ENCODE data around the gene VEGFC. TPM values are rescaled to one million over a fixed set of nuclear protein-coding genes. Genes with fewer than 3 reads are reported as not detected.

The VEGFC gene
- total RNA-seq, 1 experiment from 2014 or later = 11.1 TPM

DNA sequence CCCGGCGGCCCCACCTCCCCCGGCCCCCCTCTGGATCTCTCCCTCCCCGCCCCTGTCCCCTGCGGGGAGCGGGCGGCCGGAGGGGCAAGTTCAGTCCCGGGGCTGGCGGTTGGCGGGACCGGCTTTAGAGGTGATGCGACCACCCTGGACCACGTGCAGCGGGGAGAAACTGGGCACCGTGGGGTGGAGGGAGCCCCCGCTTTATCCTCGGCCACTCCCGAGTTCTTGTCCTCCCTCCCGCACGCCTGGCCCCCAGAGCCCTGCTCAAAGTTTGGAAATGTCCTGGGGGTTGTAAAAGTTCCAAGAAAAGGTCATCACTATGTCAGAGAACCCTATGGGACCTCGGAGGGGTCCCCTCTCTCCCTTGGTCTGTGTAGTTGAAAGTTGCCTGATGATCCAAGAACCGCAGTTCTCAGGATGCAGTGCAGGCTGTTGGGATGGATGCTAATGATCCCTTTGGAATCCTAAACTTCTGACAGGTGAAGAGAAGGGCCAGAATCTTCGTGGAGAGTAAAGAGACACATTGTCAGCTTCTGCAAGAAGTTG, 411 bp upstream of the VEGFC start:
- Mint-ChIP-seq H3K36me3 (ENCODE audit: insufficient read depth, unreplicated experiment) (no peaks in the 10 kb centered on the region), H3K9me3 (ENCODE audit: unreplicated experiment) (no peaks in the 10 kb centered on the region), H3K4me1 (ENCODE audit: insufficient read depth, unreplicated experiment) (peaks cover 34% of the 10 kb centered on the region), H3K4me3 (ENCODE audit: unreplicated experiment) (peak overlapping the region; percentile 85), H3K27ac (ENCODE audit: low read depth, unreplicated experiment) (peak overlapping the region; percentile 29), H3K27me3 (ENCODE audit: insufficient read depth, unreplicated experiment) (no peaks in the 10 kb centered on the region)
- no TSS peak for BruUV-seq (replicated peaks)
- DNase-seq (ENCODE audit: unreplicated experiment) = no peak
- ChIA-PET POLR2A (interaction anchor here (1.0 to 2.5 kb wide), 5 partner anchors 11 to 262 kb away, joined by 4 to 25 read pairs (median 8); no protein-coding TSS in a partner anchor), CTCF (interaction anchor here (0.6 to 4.3 kb wide), 10 partner anchors 9 to 415 kb away, joined by 3 to 31 read pairs (median 5); no protein-coding TSS in a partner anchor)
- intact Hi-C loops (cut with micrococcal nuclease) = loop anchor here (5.0 kb wide), 2 partner anchors 351 to 544 kb away; no protein-coding TSS in a partner anchor
- TF ChIP-seq, protein P1, sequence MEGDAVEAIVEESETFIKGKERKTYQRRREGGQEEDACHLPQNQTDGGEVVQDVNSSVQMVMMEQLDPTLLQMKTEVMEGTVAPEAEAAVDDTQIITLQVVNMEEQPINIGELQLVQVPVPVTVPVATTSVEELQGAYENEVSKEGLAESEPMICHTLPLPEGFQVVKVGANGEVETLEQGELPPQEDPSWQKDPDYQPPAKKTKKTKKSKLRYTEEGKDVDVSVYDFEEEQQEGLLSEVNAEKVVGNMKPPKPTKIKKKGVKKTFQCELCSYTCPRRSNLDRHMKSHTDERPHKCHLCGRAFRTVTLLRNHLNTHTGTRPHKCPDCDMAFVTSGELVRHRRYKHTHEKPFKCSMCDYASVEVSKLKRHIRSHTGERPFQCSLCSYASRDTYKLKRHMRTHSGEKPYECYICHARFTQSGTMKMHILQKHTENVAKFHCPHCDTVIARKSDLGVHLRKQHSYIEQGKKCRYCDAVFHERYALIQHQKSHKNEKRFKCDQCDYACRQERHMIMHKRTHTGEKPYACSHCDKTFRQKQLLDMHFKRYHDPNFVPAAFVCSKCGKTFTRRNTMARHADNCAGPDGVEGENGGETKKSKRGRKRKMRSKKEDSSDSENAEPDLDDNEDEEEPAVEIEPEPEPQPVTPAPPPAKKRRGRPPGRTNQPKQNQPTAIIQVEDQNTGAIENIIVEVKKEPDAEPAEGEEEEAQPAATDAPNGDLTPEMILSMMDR (IDR thresholded peaks at IDR 0.05; ENCODE audit: unreplicated experiment) = no peak

DNA sequence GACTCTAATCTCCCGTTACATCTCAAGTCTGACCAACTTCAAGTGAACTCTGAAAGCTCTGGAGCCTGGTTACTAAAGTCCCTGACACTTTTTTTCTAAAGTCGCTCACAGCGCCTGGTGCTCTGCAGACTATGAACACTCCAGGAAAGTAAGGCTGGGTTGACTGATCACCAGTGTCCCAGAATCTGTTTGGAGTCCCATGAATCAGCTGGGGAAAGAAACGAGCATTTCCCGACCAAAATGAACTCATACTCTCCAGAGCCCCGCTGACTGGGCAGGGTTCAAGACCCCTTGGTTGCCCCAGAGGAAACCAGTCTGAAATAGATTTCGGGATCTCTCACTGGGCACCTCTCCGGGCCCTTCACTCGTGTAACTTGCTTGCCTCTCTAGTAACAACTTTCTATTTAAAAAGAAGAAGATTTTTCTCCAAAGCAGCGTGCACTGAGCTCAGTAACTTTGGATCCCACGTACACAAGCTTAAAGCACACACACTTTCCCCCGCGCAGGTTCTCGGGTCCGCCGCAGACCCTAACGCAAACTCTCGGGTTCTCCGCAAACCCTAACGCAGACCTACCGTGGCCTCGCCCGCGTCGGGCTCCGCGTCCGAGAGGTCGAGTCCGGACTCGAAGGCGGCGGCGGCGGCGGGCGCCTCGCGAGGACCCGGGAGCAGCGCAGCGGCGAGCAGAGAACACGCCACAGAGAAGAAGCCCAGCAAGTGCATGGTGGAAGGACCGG, 964 bp downstream of the VEGFC start:
- H3K27ac Mint-ChIP-seq (ENCODE audit: low read depth, unreplicated experiment) = peak overlapping the region; percentile 75
- CTCF ChIA-PET = interaction anchor here (0.5 to 4.3 kb wide), 25 partner anchors 9 to 761 kb away, joined by 3 to 31 read pairs (median 3); partner anchors contain the start of gene NEIL3
- H3K4me3 Mint-ChIP-seq (ENCODE audit: unreplicated experiment) = peak overlapping the region; percentile 85
- TF ChIP-seq, protein P1 (IDR thresholded peaks at IDR 0.05; ENCODE audit: unreplicated experiment) = peak; percentile 6
- DNase-seq (ENCODE audit: unreplicated experiment) = peak; percentile 57
- BruUV-seq (replicated peaks) = no TSS peak
- H3K9me3 Mint-ChIP-seq (ENCODE audit: unreplicated experiment) = no peaks in the 10 kb centered on the region
- H3K27me3 Mint-ChIP-seq (ENCODE audit: insufficient read depth, unreplicated experiment) = no peaks in the 10 kb centered on the region
- intact Hi-C loops (cut with micrococcal nuclease) = loop anchor here (1.0 to 5.0 kb wide), 7 partner anchors 111 to 546 kb away; no protein-coding TSS in a partner anchor
- peaks cover 34% of the 10 kb centered on the region for H3K4me1 Mint-ChIP-seq (ENCODE audit: insufficient read depth, unreplicated experiment)
- no peaks in the 10 kb centered on the region for H3K36me3 Mint-ChIP-seq (ENCODE audit: insufficient read depth, unreplicated experiment)
- POLR2A ChIA-PET = interaction anchor here (0.6 to 2.5 kb wide), 19 partner anchors 10 to 784 kb away, joined by 3 to 25 read pairs (median 4); no protein-coding TSS in a partner anchor

DNA sequence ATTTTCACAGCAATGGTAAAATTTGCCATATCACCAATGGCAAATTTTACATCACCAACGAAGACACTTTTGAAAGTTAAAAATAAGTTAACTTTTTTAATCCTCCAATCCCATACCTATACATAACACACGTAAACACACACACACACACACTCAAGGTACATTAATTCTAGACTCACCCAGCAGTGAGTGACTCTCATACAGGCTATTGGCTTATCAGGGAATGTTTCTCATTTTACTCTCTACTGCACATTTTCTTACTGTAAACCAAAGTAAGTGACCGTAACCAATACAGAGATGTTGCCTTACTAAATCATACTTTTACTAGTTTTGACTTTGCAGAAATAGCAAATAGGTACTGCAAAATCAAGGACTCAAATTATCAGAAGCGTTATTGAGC, 2.3 kb downstream of the VEGFC start:
- no peak overlapping the region for H3K27ac Mint-ChIP-seq (ENCODE audit: low read depth, unreplicated experiment)
- no peak for DNase-seq (ENCODE audit: unreplicated experiment)
- H3K27me3 Mint-ChIP-seq (ENCODE audit: insufficient read depth, unreplicated experiment) = no peaks in the 10 kb centered on the region
- no TSS peak for BruUV-seq (replicated peaks)
- H3K36me3 Mint-ChIP-seq (ENCODE audit: insufficient read depth, unreplicated experiment) = no peaks in the 10 kb centered on the region
- peak overlapping the region; percentile 85 for H3K4me3 Mint-ChIP-seq (ENCODE audit: unreplicated experiment)
- peaks cover 44% of the 10 kb centered on the region for H3K4me1 Mint-ChIP-seq (ENCODE audit: insufficient read depth, unreplicated experiment)
- intact Hi-C loops (cut with micrococcal nuclease) = loop anchor here (1.0 to 5.0 kb wide), 6 partner anchors 112 to 547 kb away; no protein-coding TSS in a partner anchor
- CTCF ChIA-PET = no interaction called here
- H3K9me3 Mint-ChIP-seq (ENCODE audit: unreplicated experiment) = no peaks in the 10 kb centered on the region
- POLR2A ChIA-PET = no interaction called here
- TF ChIP-seq, protein P1 (IDR thresholded peaks at IDR 0.05; ENCODE audit: unreplicated experiment) = no peak

DNA sequence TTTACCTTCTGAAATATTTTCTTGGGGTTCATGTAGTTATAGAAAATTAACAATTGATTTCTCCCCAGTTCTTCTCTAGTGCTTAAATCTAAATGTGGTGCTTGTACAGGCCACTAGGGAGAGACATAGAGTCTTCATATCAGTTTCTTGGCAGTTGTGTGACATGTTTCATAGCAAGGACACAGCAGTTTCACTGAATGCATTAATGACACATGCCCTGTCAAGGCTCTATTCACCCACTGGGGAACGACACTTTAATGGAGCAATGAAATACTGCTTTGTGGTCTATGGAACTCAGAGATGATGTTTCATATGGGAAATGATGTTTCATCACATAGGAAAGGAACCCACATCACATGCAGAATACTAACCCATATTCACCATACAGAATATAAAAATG, 2.8 kb downstream of the VEGFC start:
- Mint-ChIP-seq H3K9me3 (ENCODE audit: unreplicated experiment) (no peaks in the 10 kb centered on the region), H3K4me3 (ENCODE audit: unreplicated experiment) (peak overlapping the region; percentile 85), H3K36me3 (ENCODE audit: insufficient read depth, unreplicated experiment) (no peaks in the 10 kb centered on the region), H3K27ac (ENCODE audit: low read depth, unreplicated experiment) (no peak overlapping the region), H3K4me1 (ENCODE audit: insufficient read depth, unreplicated experiment) (peaks cover 45% of the 10 kb centered on the region), H3K27me3 (ENCODE audit: insufficient read depth, unreplicated experiment) (no peaks in the 10 kb centered on the region)
- CTCF ChIA-PET = interaction anchor here (1.6 kb wide), 2 partner anchors 257 to 460 kb away, joined by 4 to 12 read pairs; no protein-coding TSS in a partner anchor
- TF ChIP-seq, protein P1 (IDR thresholded peaks at IDR 0.05; ENCODE audit: unreplicated experiment) = peak; percentile 49
- POLR2A ChIA-PET = interaction anchor here (1.0 kb wide), 1 partner anchor 12 kb away, joined by 5 read pairs; no protein-coding TSS in a partner anchor
- BruUV-seq (replicated peaks) = no TSS peak
- DNase-seq (ENCODE audit: unreplicated experiment) = peak; percentile 68
- intact Hi-C loops (cut with micrococcal nuclease) = loop anchor here (1.0 to 5.0 kb wide), 6 partner anchors 113 to 547 kb away; no protein-coding TSS in a partner anchor
